Stimulated activated naive CD8-positive, alpha-beta T cell treated with anti-CD3 and anti-CD28 coated beads, Interleukin-15, amount 100 ng/mL, for 72 hours (primary cell): Measurements from ENCODE around the gene MTHFS.
"Not testable (repeated sequence)": the region's sequence is repeated elsewhere in the genome, so short reads cannot be mapped to it uniquely, and the experiment has no call there.

Source experiments
- ATAC-seq: fragments of 150-1000 bp; cut with Tn5 transposase; 2 replicates; pipeline ENCODE4 v1.10.0; 2021; ENCODE audit warnings: mild to moderate bottlenecking, moderate library complexity
- DNase-seq, 2 donors: peaks; one replicate each; pipeline ENCODE4 v3.0.0; 2021 to 2022
- H3K27ac Mint-ChIP-seq, 2 donors: one replicate each; pipeline ENCODE4 v1.8.0; 2022; ENCODE audit warnings: mild to moderate bottlenecking in 2 of 2, mixed read lengths in 2 of 2, moderate library complexity in 2 of 2
- H3K27me3 Mint-ChIP-seq: one replicate; pipeline ENCODE4 v1.8.0; 2022; ENCODE audit warnings: mixed read lengths
- H3K4me1 Mint-ChIP-seq: one replicate; pipeline ENCODE4 v1.8.0; 2022; ENCODE audit warnings: mild to moderate bottlenecking, mixed read lengths
- H3K4me3 Mint-ChIP-seq, 2 donors: one replicate each; pipeline ENCODE4 v1.8.0; 2022; ENCODE audit warnings: mild to moderate bottlenecking in 2 of 2, mixed read lengths in 2 of 2, moderate library complexity in 1 of 2
- H3K9me3 Mint-ChIP-seq, 2 donors: one replicate each; pipeline ENCODE4 v1.8.0; 2022; ENCODE audit warnings: mixed read lengths in 2 of 2

The MTHFS gene

GRCh38 chr15:79898786-79899185 lies 2.0 kb upstream of the MTHFS start:
- ATAC-seq, H3K27ac Mint-ChIP-seq, H3K27me3 Mint-ChIP-seq, H3K4me3 Mint-ChIP-seq, DNase-seq, H3K9me3 Mint-ChIP-seq: not testable (repeated sequence)
- peaks cover 52% of the 10 kb centered on the region for H3K4me1 Mint-ChIP-seq

- H3K4me3 Mint-ChIP-seq = peak overlapping the region in 1 of 2 donors; percentile 44
- H3K9me3 Mint-ChIP-seq = peaks cover 4 to 8% of the 10 kb centered on the region in 2 donors
- H3K4me1 Mint-ChIP-seq = peaks cover 50% of the 10 kb centered on the region
- ATAC-seq (no peak), DNase-seq (no peak)
- no peak overlapping the region for H3K27ac Mint-ChIP-seq
- H3K27me3 Mint-ChIP-seq = no peaks in the 10 kb centered on the region
These were observed 1.6 kb upstream of the MTHFS start for GRCh38 chr15:79898369-79898768.

- peak overlapping the region; percentile 85 to 95 for H3K4me3 Mint-ChIP-seq
- peak in 1 of 2 donors; percentile 25 for DNase-seq
- ATAC-seq = peak; percentile 51
- peak overlapping the region in 1 of 2 donors; percentile 93 for H3K27ac Mint-ChIP-seq
- H3K9me3 Mint-ChIP-seq = peaks cover 4 to 8% of the 10 kb centered on the region in 2 donors
- peaks cover 46% of the 10 kb centered on the region for H3K4me1 Mint-ChIP-seq
- no peaks in the 10 kb centered on the region for H3K27me3 Mint-ChIP-seq
These were observed 893 bp upstream of the MTHFS start for GRCh38 chr15:79897701-79898113.

- no peak for DNase-seq
- H3K27ac Mint-ChIP-seq = peak overlapping the region; percentile 93 to 97
- H3K4me1 Mint-ChIP-seq = peaks cover 42% of the 10 kb centered on the region
- no peaks in the 10 kb centered on the region for H3K27me3 Mint-ChIP-seq
- no peak for ATAC-seq
- peak overlapping the region; percentile 85 to 95 for H3K4me3 Mint-ChIP-seq
- H3K9me3 Mint-ChIP-seq = peaks cover 4 to 8% of the 10 kb centered on the region in 2 donors
These were observed 515 bp upstream of the MTHFS start for GRCh38 chr15:79897380-79897678.

GRCh38 chr15:79896131-79896633 lies 632 bp downstream of the MTHFS start:
- peak; percentile 56 for ATAC-seq
- peak overlapping the region; percentile 99 to 100 for H3K27ac Mint-ChIP-seq
- H3K4me1 Mint-ChIP-seq = peaks cover 46% of the 10 kb centered on the region
- no peaks in the 10 kb centered on the region for H3K27me3 Mint-ChIP-seq
- DNase-seq = peak in 1 of 2 donors; percentile 71
- H3K4me3 Mint-ChIP-seq = peak overlapping the region; percentile 95 to 100
- H3K9me3 Mint-ChIP-seq = peaks cover 4 to 8% of the 10 kb centered on the region in 2 donors

GRCh38 chr15:79887054-79887930 lies 9.5 kb downstream of the MTHFS start:
- ATAC-seq (no peak), DNase-seq (no peak)
- Mint-ChIP-seq H3K4me3 (no peak overlapping the region), H3K4me1 (peaks cover 43% of the 10 kb centered on the region), H3K27ac (no peak overlapping the region), H3K9me3 (no peaks in the 10 kb centered on the region), H3K27me3 (no peaks in the 10 kb centered on the region)

- Mint-ChIP-seq H3K9me3 (no peaks in the 10 kb centered on the region), H3K4me1 (peaks cover 41% of the 10 kb centered on the region), H3K27me3 (no peaks in the 10 kb centered on the region), H3K27ac (no peak overlapping the region), H3K4me3 (no peak overlapping the region)
- DNase-seq = no peak
- no peak for ATAC-seq
These were observed 10.7 kb downstream of the MTHFS start for GRCh38 chr15:79886124-79886523.

- Mint-ChIP-seq H3K27ac (no peak overlapping the region), H3K9me3 (peaks cover 3 to 10% of the 10 kb centered on the region in 2 donors), H3K4me3 (no peak overlapping the region), H3K27me3 (no peaks in the 10 kb centered on the region), H3K4me1 (peaks cover 25% of the 10 kb centered on the region)
- no peak for ATAC-seq
- DNase-seq = no peak
These were observed 12.6 kb downstream of the MTHFS start for GRCh38 chr15:79884204-79884596.

- DNase-seq (no peak), ATAC-seq (no peak)
- Mint-ChIP-seq H3K4me1 (peaks cover 25% of the 10 kb centered on the region), H3K9me3 (peaks cover 3 to 10% of the 10 kb centered on the region in 2 donors), H3K27ac (no peak overlapping the region), H3K4me3 (no peak overlapping the region), H3K27me3 (no peaks in the 10 kb centered on the region)
These were observed 13.1 kb downstream of the MTHFS start for GRCh38 chr15:79883579-79884203.

GRCh38 chr15:79881668-79882067 lies 15.1 kb downstream of the MTHFS start:
- peaks cover 17% of the 10 kb centered on the region for H3K4me1 Mint-ChIP-seq
- peaks cover 16 to 27% of the 10 kb centered on the region in 2 donors for H3K9me3 Mint-ChIP-seq
- ATAC-seq (no peak), DNase-seq (no peak)
- no peak overlapping the region for H3K27ac Mint-ChIP-seq
- H3K4me3 Mint-ChIP-seq = no peak overlapping the region
- no peaks in the 10 kb centered on the region for H3K27me3 Mint-ChIP-seq

- no peak overlapping the region for H3K4me3 Mint-ChIP-seq
These were observed 15.6 kb downstream of the MTHFS start for GRCh38 chr15:79881254-79881653.

GRCh38 chr15:79878078-79878705 lies 18.6 kb downstream of the MTHFS start:
- Mint-ChIP-seq H3K4me1 (peaks cover 22% of the 10 kb centered on the region), H3K9me3 (peaks cover 33 to 44% of the 10 kb centered on the region in 2 donors), H3K27me3 (no peaks in the 10 kb centered on the region), H3K4me3 (no peak overlapping the region), H3K27ac (no peak overlapping the region)
- ATAC-seq (no peak), DNase-seq (no peak)

More at GRCh38 chr15:79881254-79881653, 15.6 kb downstream of the MTHFS start:
- peaks cover 17% of the 10 kb centered on the region for H3K4me1 Mint-ChIP-seq
- DNase-seq (no peak), ATAC-seq (no peak)
- no peaks in the 10 kb centered on the region for H3K27me3 Mint-ChIP-seq
- peaks cover 16 to 29% of the 10 kb centered on the region in 2 donors for H3K9me3 Mint-ChIP-seq
- H3K27ac Mint-ChIP-seq = no peak overlapping the region

- Mint-ChIP-seq H3K27ac (no peak overlapping the region), H3K27me3 (no peaks in the 10 kb centered on the region), H3K4me1 (peaks cover 16% of the 10 kb centered on the region), H3K4me3 (no peak overlapping the region), H3K9me3 (peaks cover 33 to 44% of the 10 kb centered on the region in 2 donors)
- ATAC-seq (no peak), DNase-seq (no peak)
These were observed 21.6 kb downstream of the MTHFS start for GRCh38 chr15:79875213-79875612.

- peaks cover 16% of the 10 kb centered on the region for H3K4me1 Mint-ChIP-seq
- peaks cover 30 to 35% of the 10 kb centered on the region in 2 donors for H3K9me3 Mint-ChIP-seq
- H3K4me3 Mint-ChIP-seq = no peak overlapping the region
- ATAC-seq = no peak
- no peak for DNase-seq
- no peaks in the 10 kb centered on the region for H3K27me3 Mint-ChIP-seq
- H3K27ac Mint-ChIP-seq = no peak overlapping the region
These were observed 22.6 kb downstream of the MTHFS start for GRCh38 chr15:79874242-79874641.

GRCh38 chr15:79872358-79873017 lies 24.3 kb downstream of the MTHFS start:
- Mint-ChIP-seq H3K4me1 (peaks cover 27% of the 10 kb centered on the region), H3K4me3 (no peak overlapping the region), H3K9me3 (peaks cover 22 to 24% of the 10 kb centered on the region in 2 donors), H3K27ac (peak overlapping the region in 1 of 2 donors; percentile 66), H3K27me3 (no peaks in the 10 kb centered on the region)
- peak; percentile 73 for ATAC-seq
- peak in 1 of 2 donors; percentile 15 for DNase-seq
